Lower lobe of right lung (tissue), 2 donors: ENCODE data around the gene GATA3. TPM values are rescaled to one million over a fixed set of nuclear protein-coding genes. Genes with fewer than 3 reads are reported as not detected.

Source experiments
- ATAC-seq, 2 donors: fragments of 200-7000 bp; cut with Tn5 transposase; one replicate each; pipeline ENCODE4 v1.9.1; 2020 to 2022; ENCODE audit warnings: mild to moderate bottlenecking in 2 of 2, moderate library complexity in 2 of 2
- DNase-seq: peaks from one replicate; pipeline ENCODE4 v3.0.0-alpha.2; 2020
- H3K27ac ChIP-seq: fragments of 200-600 bp; one replicate; pipeline ENCODE4 v1.8.0; 2022
- H3K27me3 ChIP-seq: fragments of 200-600 bp; one replicate; pipeline ENCODE4 v1.8.0; 2022; ENCODE audit warnings: low read depth
- H3K36me3 ChIP-seq: fragments of 200-600 bp; one replicate; pipeline ENCODE4 v1.8.0; 2022; ENCODE audit warnings: mild to moderate bottlenecking
- H3K4me1 ChIP-seq: fragments of 200-600 bp; one replicate; pipeline ENCODE4 v1.8.0; 2022
- H3K4me3 ChIP-seq: fragments of 200-600 bp; one replicate; pipeline ENCODE4 v1.8.0; 2022; ENCODE audit warnings: mild to moderate bottlenecking
- H3K9me3 ChIP-seq: fragments of 200-600 bp; one replicate; pipeline ENCODE4 v1.8.0; 2022
- CTCF ChIP-seq: fragments of 200-600 bp; IDR thresholded peaks from one replicate; pipeline ENCODE4 v1.8.0; 2022; ENCODE audit warnings: antibody characterized with exemption, mild to moderate bottlenecking
- intact Hi-C: fragments of 100-400 bp; cut with DNase I; formaldehyde crosslinking; loops from one replicate; pipeline ENCODE4 v1.11.0; 2022
- total RNA-seq: library from RNA; stranded (reverse); fragmentation: NEBNext Ultra II Directional; extraction: Animal tissue kit (Norgen Biotek cat#: 25700); gene quantifications from one replicate; pipeline ENCODE4 v1.2.1, GENCODE V29; 2021
- donor health status: DM: no; HTN: yes; CAD: no; lungs with severe emphysema.

The GATA3 gene
- total RNA-seq, 1 donor from 2014 or later, result 4.6 TPM

- no peaks in the 10 kb centered on the region for H3K4me1 ChIP-seq
- intact Hi-C loops, result no loop called here
- no peak overlapping the region for H3K27ac ChIP-seq
- DNase-seq (no peak), ATAC-seq (no peak)
- H3K36me3 ChIP-seq, result peaks cover 10% of the 10 kb centered on the region
- peaks cover 13% of the 10 kb centered on the region for H3K27me3 ChIP-seq
- TF ChIP-seq CTCF, result no peak
- no peak overlapping the region for H3K4me3 ChIP-seq
- H3K9me3 ChIP-seq, result no peaks in the 10 kb centered on the region
These were observed 17.7 kb downstream of the GATA3 start for GRCh38 chr10:8072211-8072610.

- TF ChIP-seq CTCF, result no peak
- no peaks in the 10 kb centered on the region for H3K9me3 ChIP-seq
- ATAC-seq, result no peak
These were observed 19.4 kb downstream of the GATA3 start for GRCh38 chr10:8073691-8074416.

DNA sequence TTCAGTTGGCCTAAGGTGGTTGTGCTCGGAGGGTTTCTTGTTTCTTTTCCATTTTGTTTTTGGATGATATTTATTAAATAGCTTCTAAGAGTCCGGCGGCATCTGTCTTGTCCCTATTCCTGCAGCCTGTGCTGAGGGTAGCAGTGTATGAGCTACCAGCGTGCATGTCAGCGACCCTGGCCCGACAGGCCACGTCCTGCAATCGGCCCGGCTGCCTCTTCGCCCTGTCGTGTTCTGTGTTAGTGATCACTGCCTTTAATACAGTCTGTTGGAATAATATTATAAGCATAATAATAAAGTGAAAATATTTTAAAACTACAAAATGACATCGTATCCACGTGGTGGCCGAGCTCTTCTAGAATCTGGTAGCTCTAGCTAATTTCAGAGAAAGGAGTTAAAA is 20.4 kb downstream of the GATA3 start:
- intact Hi-C loops, result no loop called here
- no peaks in the 10 kb centered on the region for H3K9me3 ChIP-seq
- no peak for DNase-seq
- no peaks in the 10 kb centered on the region for H3K4me1 ChIP-seq
- no peak overlapping the region for H3K4me3 ChIP-seq
- TF ChIP-seq CTCF, result no peak
- H3K27ac ChIP-seq, result no peak overlapping the region
- H3K27me3 ChIP-seq, result peaks cover 22% of the 10 kb centered on the region
- no peak for ATAC-seq
- H3K36me3 ChIP-seq, result peaks cover 6% of the 10 kb centered on the region

More at GRCh38 chr10:8073691-8074416, 19.4 kb downstream of the GATA3 start:
- Histone ChIP-seq H3K27me3 (peaks cover 17% of the 10 kb centered on the region), H3K4me1 (no peaks in the 10 kb centered on the region), H3K4me3 (no peak overlapping the region), H3K36me3 (peaks cover 10% of the 10 kb centered on the region), H3K27ac (no peak overlapping the region)
- DNase-seq, result no peak
- intact Hi-C loops, result no loop called here

DNA sequence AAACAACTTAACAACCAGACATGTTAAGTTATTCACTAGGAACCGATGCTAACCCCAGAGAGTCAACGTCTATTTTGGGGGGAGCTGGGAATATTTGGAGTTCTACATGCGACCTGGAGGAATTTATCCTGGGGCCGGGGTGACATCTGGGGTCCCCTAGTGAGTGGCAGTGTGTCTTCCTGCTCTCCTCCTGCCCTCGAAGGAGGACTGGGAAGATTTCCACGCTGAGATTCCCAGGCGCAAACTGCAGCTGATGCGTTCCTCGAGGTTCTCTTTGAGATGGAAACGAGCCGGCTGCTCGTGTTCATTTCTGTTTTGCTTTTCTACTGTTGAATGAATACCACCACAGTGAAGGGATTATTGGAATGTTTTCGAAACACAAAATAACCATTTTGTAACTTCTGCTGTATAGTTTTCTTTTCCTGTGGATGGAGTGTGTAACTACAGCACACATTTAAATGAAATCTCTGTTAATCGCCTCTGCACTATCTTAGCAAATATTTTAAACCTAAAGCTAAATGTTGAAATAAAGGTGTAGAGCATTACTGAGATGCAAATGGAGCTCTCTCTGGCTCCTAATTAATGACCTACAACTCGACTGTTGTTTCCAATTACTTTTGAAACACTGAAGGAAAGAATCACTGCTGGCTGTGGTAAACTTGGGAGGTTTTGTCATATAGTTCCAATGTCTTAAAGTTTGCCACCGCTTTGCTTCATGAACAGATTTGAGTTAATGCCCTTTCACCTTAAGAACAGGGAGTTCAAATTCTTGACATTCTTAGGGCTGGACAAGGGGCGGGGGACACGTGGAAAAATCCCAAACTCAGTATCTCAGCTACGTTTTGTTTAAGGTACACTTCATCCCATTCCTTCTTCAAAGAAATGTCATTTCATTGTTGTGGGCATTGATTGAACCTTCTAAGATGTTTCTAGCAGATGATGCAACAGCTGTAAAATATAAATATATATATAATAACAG is 21.1 kb downstream of the GATA3 start:
- ATAC-seq (no peak), DNase-seq (no peak)
- intact Hi-C loops, result no loop called here
- Histone ChIP-seq H3K4me1 (no peaks in the 10 kb centered on the region), H3K4me3 (no peak overlapping the region), H3K27ac (no peak overlapping the region), H3K27me3 (peaks cover 19% of the 10 kb centered on the region), H3K9me3 (no peaks in the 10 kb centered on the region), H3K36me3 (peaks cover 2% of the 10 kb centered on the region)
- TF ChIP-seq CTCF, result no peak

- no peaks in the 10 kb centered on the region for H3K4me1 ChIP-seq
- no peak for ATAC-seq
- peaks cover 19% of the 10 kb centered on the region for H3K27me3 ChIP-seq
- no peak for TF ChIP-seq CTCF
- no peak overlapping the region for H3K27ac ChIP-seq
- no peaks in the 10 kb centered on the region for H3K9me3 ChIP-seq
- H3K36me3 ChIP-seq, result no peaks in the 10 kb centered on the region
- intact Hi-C loops, result no loop called here
- no peak overlapping the region for H3K4me3 ChIP-seq
- DNase-seq, result no peak
These were observed 22.4 kb downstream of the GATA3 start for GRCh38 chr10:8076933-8077332.
